Neural crest cell (in vitro differentiated cells): ENCODE data around the gene ETV2. TPM values are rescaled to one million over a fixed set of nuclear protein-coding genes. Genes with fewer than 3 reads are reported as not detected.

Experiments
- DNase-seq: peaks from one replicate; pipeline ENCODE4 v3.0.0; 2021; ENCODE audit warnings: low read depth, mixed read lengths, low spot score
- H3K27ac Mint-ChIP-seq: one replicate; pipeline ENCODE4 v1.8.0; 2021; ENCODE audit warnings: mild to moderate bottlenecking, mixed read lengths; ENCODE audit not compliant: unreplicated experiment
- H3K27me3 Mint-ChIP-seq: 2 replicates; pipeline ENCODE4 v1.8.0; 2021; ENCODE audit warnings: low read depth, mild to moderate bottlenecking, mixed read lengths
- H3K36me3 Mint-ChIP-seq: 2 replicates; pipeline ENCODE4 v1.8.0; 2021; ENCODE audit warnings: low read depth, mild to moderate bottlenecking, mixed read lengths
- H3K4me1 Mint-ChIP-seq: 2 replicates; pipeline ENCODE4 v1.8.0; 2021; ENCODE audit warnings: mixed read lengths
- H3K4me3 Mint-ChIP-seq: one replicate; pipeline ENCODE4 v1.8.0; 2021; ENCODE audit warnings: mild to moderate bottlenecking, mixed read lengths
- H3K9me3 Mint-ChIP-seq: 2 replicates; pipeline ENCODE4 v1.8.0; 2021; ENCODE audit warnings: mixed read lengths
- CTCF ChIP-seq: fragments of 200-600 bp; sonication (generic); conservative IDR thresholded peaks from 2 replicates; pipeline ENCODE4 v1.5.0; 2021; ENCODE audit warnings: antibody characterized with exemption, mild to moderate bottlenecking
- total RNA-seq: library from RNA; stranded (reverse); gene quantifications from 2 replicates; pipeline ENCODE4 v1.2.1, GENCODE V29; 2021

The ETV2 gene
- total RNA-seq, 1 donor from 2014 or later, result 1.8 TPM

DNA sequence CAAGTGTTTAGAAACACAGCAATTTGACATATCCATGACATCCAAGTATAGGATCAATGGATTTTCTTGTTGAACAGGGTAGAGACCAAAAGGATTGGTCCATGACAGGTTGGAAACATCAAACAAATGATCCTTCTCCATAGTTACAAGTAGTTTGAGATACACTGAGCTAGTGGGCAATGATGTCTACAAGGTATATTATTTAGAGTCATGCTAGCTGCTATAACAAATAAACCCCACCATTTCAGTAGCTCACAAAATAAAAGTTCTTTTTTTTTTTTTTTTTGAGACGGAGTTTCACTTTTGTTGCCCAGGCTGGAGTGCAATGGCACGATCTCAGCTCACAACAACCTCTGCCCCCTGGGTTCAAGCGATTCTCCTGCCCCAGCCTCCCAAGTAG is 33.9 kb upstream of the ETV2 start:
- Mint-ChIP-seq H3K9me3 (peaks cover 9% of the 10 kb centered on the region), H3K4me1 (peaks cover 7% of the 10 kb centered on the region), H3K36me3 (no peaks in the 10 kb centered on the region), H3K4me3 (no peak overlapping the region), H3K27me3 (peaks cover 1% of the 10 kb centered on the region), H3K27ac (no peak overlapping the region)
- TF ChIP-seq CTCF, result no peak
- no peak for DNase-seq

GRCh38 chr19:35608251-35608650 is 33.3 kb upstream of the ETV2 start:
- no peak for DNase-seq
- H3K9me3 Mint-ChIP-seq, result peaks cover 9% of the 10 kb centered on the region
- H3K4me1 Mint-ChIP-seq, result peaks cover 7% of the 10 kb centered on the region
- H3K27ac Mint-ChIP-seq, result no peak overlapping the region
- no peaks in the 10 kb centered on the region for H3K27me3 Mint-ChIP-seq
- no peak for TF ChIP-seq CTCF
- no peak overlapping the region for H3K4me3 Mint-ChIP-seq
- no peaks in the 10 kb centered on the region for H3K36me3 Mint-ChIP-seq

- H3K27ac Mint-ChIP-seq, result no peak overlapping the region
- no peak overlapping the region for H3K4me3 Mint-ChIP-seq
- no peaks in the 10 kb centered on the region for H3K36me3 Mint-ChIP-seq
Observed at GRCh38 chr19:35609851-35610353, 31.6 kb upstream of the ETV2 start.

DNA sequence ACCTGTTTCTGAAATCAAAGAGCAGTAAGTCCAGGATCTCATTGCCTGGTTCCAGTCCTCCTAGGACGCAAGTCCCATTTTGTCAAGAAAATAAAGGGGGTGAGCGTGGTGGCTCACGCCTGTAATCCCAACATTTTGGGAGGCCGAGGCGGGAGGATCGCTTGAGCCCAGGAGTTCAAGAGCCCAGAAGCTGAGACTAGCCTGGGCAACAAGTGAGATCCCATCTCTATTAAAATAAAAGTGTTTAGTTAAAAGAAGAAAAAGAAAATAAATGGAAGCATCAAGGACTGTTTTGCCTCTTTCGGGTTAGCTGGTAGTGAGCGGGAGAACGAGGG is 29.4 kb upstream of the ETV2 start:
- no peak for TF ChIP-seq CTCF
- no peak for DNase-seq
- H3K9me3 Mint-ChIP-seq, result peaks cover 9% of the 10 kb centered on the region
- no peaks in the 10 kb centered on the region for H3K27me3 Mint-ChIP-seq
- H3K27ac Mint-ChIP-seq, result no peak overlapping the region
- H3K4me1 Mint-ChIP-seq, result peaks cover 11% of the 10 kb centered on the region
- peak overlapping the region; percentile 92 for H3K4me3 Mint-ChIP-seq
- H3K36me3 Mint-ChIP-seq, result peaks cover 3% of the 10 kb centered on the region

More at GRCh38 chr19:35609851-35610353, 31.6 kb upstream of the ETV2 start:
- Mint-ChIP-seq H3K27me3 (no peaks in the 10 kb centered on the region), H3K9me3 (peaks cover 9% of the 10 kb centered on the region), H3K4me1 (peaks cover 11% of the 10 kb centered on the region)
- no peak for DNase-seq
- TF ChIP-seq CTCF, result no peak

DNA sequence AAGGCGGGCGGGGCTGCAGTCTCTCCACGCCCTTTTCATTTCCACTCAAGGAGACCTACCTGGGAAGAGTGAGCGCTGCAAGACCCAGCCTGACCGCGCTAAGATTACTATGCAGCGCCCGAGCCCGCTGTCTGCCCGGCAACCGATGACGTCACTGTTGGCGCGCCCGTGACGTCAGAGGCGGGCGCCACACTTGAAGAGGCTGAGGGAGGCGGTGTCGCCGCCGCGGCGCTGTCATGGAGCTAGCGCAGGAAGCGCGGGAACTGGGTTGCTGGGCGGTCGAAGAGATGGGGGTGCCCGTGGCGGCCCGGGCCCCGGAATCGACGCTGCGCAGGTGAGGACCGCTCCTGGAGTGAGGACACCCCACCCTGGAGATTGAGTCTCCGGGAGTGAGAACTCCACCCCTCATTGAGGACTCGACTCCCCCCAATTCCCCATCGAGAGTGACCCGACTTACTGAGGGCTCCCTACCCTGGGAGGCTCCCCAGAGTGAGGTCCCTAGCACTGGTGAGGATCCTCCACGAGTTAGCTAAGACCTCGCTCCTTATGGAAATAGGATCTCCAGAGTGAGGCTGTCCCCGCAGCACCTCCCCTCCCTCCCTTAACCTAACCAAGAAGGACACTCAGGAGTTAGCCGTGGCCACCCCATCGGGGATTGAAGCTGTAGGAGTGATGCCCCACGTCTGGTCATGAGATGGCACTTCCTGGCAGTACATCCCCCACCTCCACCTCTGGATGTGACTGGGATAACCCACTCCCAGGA is 28.8 kb upstream of the ETV2 start, which contains the start of gene HAUS5:
HAUS5 (plus strand) TSS at position 177 of the 763 bp plus-strand sequence; CDS start at position 237, 60 bp downstream.
- H3K9me3 Mint-ChIP-seq, result peaks cover 6% of the 10 kb centered on the region
- peaks cover 11% of the 10 kb centered on the region for H3K4me1 Mint-ChIP-seq
- no peaks in the 10 kb centered on the region for H3K27me3 Mint-ChIP-seq
- peak within 1 kb of the TSS; percentile 96 for H3K27ac Mint-ChIP-seq
- peak; percentile 93 for DNase-seq
- H3K36me3 Mint-ChIP-seq, result peaks cover 3% of the 10 kb centered on the region
- TF ChIP-seq CTCF, result no peak
- H3K4me3 Mint-ChIP-seq, result peak within 1 kb of the TSS; percentile 92
